Gastroesophageal sphincter (tissue), 4 donors: ENCODE results near the gene PRKAR1B. TPM values are rescaled to one million over a fixed set of nuclear protein-coding genes. Genes with fewer than 3 reads are reported as not detected.
A peak's percentile ranks its signal among the peaks of the same experiment; 100 is the strongest.

Source experiments
- ATAC-seq: fragments of 150-250 bp; one replicate; pipeline ENCODE4 v1.9.1; 2016; ENCODE audit warnings: mild to moderate bottlenecking, moderate library complexity
- H3K27ac ChIP-seq, 4 donors: fragments of 200-600 bp; sonication (generic) in 3 of 4; 1 replicate in 3 of 4; 2 replicates in 1 of 4; pipeline ENCODE4 v1.5.1; 2016 to 2019
- H3K27me3 ChIP-seq: fragments of 200-600 bp; sonication (generic); one replicate; pipeline ENCODE4 v1.5.1; 2019
- H3K36me3 ChIP-seq, 2 donors: fragments of 200-600 bp; sonication (generic); one replicate each; pipeline ENCODE4 v1.5.1; 2019; ENCODE audit warnings: control low read depth in 1 of 2
- H3K4me1 ChIP-seq, 3 donors: fragments of 200-600 bp; sonication (generic); 1 replicate in 2 of 3; 2 replicates in 1 of 3; pipeline ENCODE4 v1.5.1; 2016 to 2019; ENCODE audit warnings: control low read depth in 2 of 3
- H3K4me3 ChIP-seq, 2 donors: fragments of 200-600 bp; sonication (generic); one replicate each; pipeline ENCODE4 v1.5.1; 2019; ENCODE audit warnings: mild to moderate bottlenecking in 1 of 2, moderate library complexity in 1 of 2
- H3K9me3 ChIP-seq, 3 donors: fragments of 200-600 bp; sonication (generic); one replicate each; pipeline ENCODE4 v1.5.1; 2017 to 2019; ENCODE audit warnings: control low read depth in 2 of 3
- CTCF ChIP-seq, 4 experiments: fragments of 200-600 bp in 2 of 4; fragments of 450-650 bp in 2 of 4; sonication (generic) in 1 of 4; IDR thresholded peaks; one replicate each; pipeline ENCODE4 v1.5.1; 2017 to 2019; ENCODE audit warnings: antibody characterized with exemption in 4 of 4, mild to moderate bottlenecking in 2 of 4, moderate library complexity in 2 of 4
- EP300 ChIP-seq: sonication (generic); formaldehyde crosslinking; IDR thresholded peaks from one replicate; pipeline ENCODE4 v1.6.1; 2017; ENCODE audit warnings: antibody characterized with exemption, mild to moderate bottlenecking
- POLR2A ChIP-seq, 2 donors: fragments of 450-650 bp; IDR thresholded peaks; one replicate each; pipeline ENCODE4 v1.6.1; 2017; ENCODE audit warnings: antibody characterized with exemption in 2 of 2, mild to moderate bottlenecking in 2 of 2, moderate library complexity in 1 of 2
- POLR2AphosphoS5 ChIP-seq: sonication (generic); formaldehyde crosslinking; IDR thresholded peaks from one replicate; pipeline ENCODE4 v1.6.1; 2017; ENCODE audit warnings: antibody characterized with exemption
- WGBS, 2 donors: methylation state at CpG; one replicate each; pipeline ENCODE4 v1.1.5; 2018; ENCODE audit warnings: low coverage in 1 of 2; 5-methylcytosine and 5-hydroxymethylcytosine counted together
- total RNA-seq, 4 donors: library from RNA; depleted of rRNA; stranded (reverse); fragments of >200 nt; gene quantifications; one replicate each; pipeline ENCODE4 v1.1.0, GENCODE V29; 2016

PRKAR1B gene
- total RNA-seq, 4 donors from 2014 or later: 11.6 to 39.1 (median 24.8) TPM

- no peaks in the 10 kb centered on the region for H3K9me3 ChIP-seq
- 63 to 87% methylated on average over 3 of the region's 3 CpGs for WGBS, 2 donors
- ATAC-seq: no peak
- peak overlapping the region in 3 of 4 donors; percentile 22 to 53 (median 43) for H3K27ac ChIP-seq
- no peak for TF ChIP-seq POLR2A (IDR thresholded peaks at IDR 0.05)
- TF ChIP-seq CTCF (IDR thresholded peaks at IDR 0.05): no peak
- no peak for TF ChIP-seq EP300
- TF ChIP-seq POLR2AphosphoS5: no peak
- H3K4me1 ChIP-seq: peaks cover 0 to 44% (median 11%) of the 10 kb centered on the region in 3 donors
- peaks cover 0 to 50% of the 10 kb centered on the region in 2 donors for H3K36me3 ChIP-seq
- H3K4me3 ChIP-seq: no peak overlapping the region
- H3K27me3 ChIP-seq: no peaks in the 10 kb centered on the region
These were observed 5.5 kb upstream of the PRKAR1B start for GRCh38 chr7:732556-732955.

GRCh38 chr7:732094-732541 lies 5.0 kb upstream of the PRKAR1B start:
- TF ChIP-seq CTCF (IDR thresholded peaks at IDR 0.05) (peak in 2 of 4 experiments; percentile 56 to 58), POLR2A (IDR thresholded peaks at IDR 0.05) (no peak)
- H3K27ac ChIP-seq: peak overlapping the region in 3 of 4 donors; percentile 22 to 53 (median 43)
- peak; percentile 71 for ATAC-seq

GRCh38 chr7:731440-732085 lies 4.5 kb upstream of the PRKAR1B start:
- Histone ChIP-seq H3K36me3 (peaks cover 0 to 50% of the 10 kb centered on the region in 2 donors), H3K4me1 (peaks cover 0 to 49% (median 12%) of the 10 kb centered on the region in 3 donors), H3K4me3 (no peak overlapping the region), H3K27ac (peak overlapping the region in 3 of 4 donors; percentile 22 to 53 (median 43)), H3K27me3 (no peaks in the 10 kb centered on the region), H3K9me3 (no peaks in the 10 kb centered on the region)
- no peak for TF ChIP-seq CTCF (IDR thresholded peaks at IDR 0.05)
- no peak for TF ChIP-seq POLR2AphosphoS5
- no peak for TF ChIP-seq POLR2A (IDR thresholded peaks at IDR 0.05)
- TF ChIP-seq EP300: no peak
- WGBS, 2 donors: 86 to 95% methylated on average over 4 to 14 of the region's 17 CpGs
- ATAC-seq: no peak

More at GRCh38 chr7:732094-732541, 5.0 kb upstream of the PRKAR1B start:
- Histone ChIP-seq H3K36me3 (peaks cover 0 to 50% of the 10 kb centered on the region in 2 donors), H3K27me3 (no peaks in the 10 kb centered on the region), H3K4me3 (no peak overlapping the region), H3K9me3 (no peaks in the 10 kb centered on the region), H3K4me1 (peaks cover 0 to 48% (median 12%) of the 10 kb centered on the region in 3 donors)
- whole genome bisulfite sequencing, 2 donors: 56 to 58% methylated on average over 2 to 4 of the region's 17 CpGs

- peak overlapping the region in 3 of 4 donors; percentile 37 to 49 (median 43) for H3K27ac ChIP-seq
- WGBS, 2 donors: 61 to 62% methylated on average over 6 to 7 of the region's 23 CpGs
- H3K9me3 ChIP-seq: no peaks in the 10 kb centered on the region
- ATAC-seq: no peak
- peaks cover 0 to 50% of the 10 kb centered on the region in 2 donors for H3K36me3 ChIP-seq
- no peak overlapping the region for H3K4me3 ChIP-seq
- no peaks in the 10 kb centered on the region for H3K27me3 ChIP-seq
- TF ChIP-seq EP300 (no peak), POLR2A (IDR thresholded peaks at IDR 0.05) (no peak), POLR2AphosphoS5 (no peak), CTCF (IDR thresholded peaks at IDR 0.05) (no peak)
- peaks cover 0 to 56% (median 18%) of the 10 kb centered on the region in 3 donors for H3K4me1 ChIP-seq
These were observed 3.7 kb upstream of the PRKAR1B start for GRCh38 chr7:730501-731439.
